GM18508 (cell line): ENCODE results near the gene PTMS.
A peak's percentile ranks its signal among the peaks of the same experiment; 100 is the strongest.

ENCODE experiments used
- ATAC-seq: cut with Tn5 transposase; IDR thresholded peaks from one replicate; pipeline ENCODE4 v1.9.1; 2021; ENCODE audit warnings: moderate number of reproducible peaks; ENCODE audit not compliant: insufficient read depth, unreplicated experiment

PTMS gene

DNA sequence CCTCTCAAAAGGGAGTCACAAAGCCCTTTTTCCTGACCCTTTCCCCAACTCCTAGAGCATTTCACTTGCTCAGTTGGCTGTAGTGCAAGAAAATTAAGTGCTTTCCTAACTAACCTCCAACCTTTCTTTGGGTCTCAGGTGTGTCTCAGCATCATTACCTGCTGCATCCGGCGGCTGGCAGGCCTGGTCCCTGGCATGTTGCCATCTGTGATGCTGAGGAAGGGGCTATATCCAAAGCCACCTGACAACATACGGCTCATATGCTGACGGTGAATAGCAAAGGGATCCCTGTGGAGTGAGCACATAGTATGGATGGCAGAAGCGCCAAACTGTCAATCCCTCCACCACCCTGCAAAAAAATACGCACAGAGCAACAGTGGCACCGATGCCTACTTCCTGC, 14.4 kb upstream of the PTMS start:
- ATAC-seq, result no peak

GRCh38 chr12:6752167-6752920, 13.8 kb upstream of the PTMS start:
- no peak for ATAC-seq

GRCh38 chr12:6752921-6753771, 13.0 kb upstream of the PTMS start, which contains the start of gene MLF2:
TSS of gene MLF2 (minus strand) at chr12:6753141. CDS start at chr12:6752334, 807 bp downstream.
- peak; percentile 82 for ATAC-seq

DNA sequence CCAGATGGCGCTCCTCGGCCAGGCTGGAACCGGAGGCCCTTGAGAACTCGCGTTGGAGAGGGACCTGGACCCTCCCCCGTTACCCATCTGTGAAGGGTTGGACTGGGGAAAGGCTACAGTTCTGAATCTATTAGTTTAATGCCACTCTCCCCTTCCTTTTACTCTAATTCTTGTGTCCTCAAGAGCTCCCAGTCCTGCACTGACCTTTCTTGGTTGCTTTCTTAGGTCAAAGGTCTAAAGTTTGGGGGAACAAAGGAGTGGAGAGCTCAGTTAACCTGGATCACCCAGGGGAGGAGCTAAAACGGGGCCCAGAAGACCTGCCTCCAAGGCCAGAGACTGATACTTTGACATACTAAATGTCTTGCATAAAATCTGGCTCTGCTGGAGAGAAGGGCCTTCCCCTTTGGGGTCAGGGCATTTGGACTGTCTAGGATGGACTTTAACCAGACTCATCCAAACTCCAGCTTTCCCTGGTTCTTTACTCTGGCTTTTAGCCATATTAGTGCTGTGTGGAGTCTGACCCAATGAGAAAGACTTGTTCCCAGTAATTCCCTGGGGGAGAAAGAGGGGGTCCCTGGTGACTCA, 12.3 kb upstream of the PTMS start:
- ATAC-seq, result no peak

DNA sequence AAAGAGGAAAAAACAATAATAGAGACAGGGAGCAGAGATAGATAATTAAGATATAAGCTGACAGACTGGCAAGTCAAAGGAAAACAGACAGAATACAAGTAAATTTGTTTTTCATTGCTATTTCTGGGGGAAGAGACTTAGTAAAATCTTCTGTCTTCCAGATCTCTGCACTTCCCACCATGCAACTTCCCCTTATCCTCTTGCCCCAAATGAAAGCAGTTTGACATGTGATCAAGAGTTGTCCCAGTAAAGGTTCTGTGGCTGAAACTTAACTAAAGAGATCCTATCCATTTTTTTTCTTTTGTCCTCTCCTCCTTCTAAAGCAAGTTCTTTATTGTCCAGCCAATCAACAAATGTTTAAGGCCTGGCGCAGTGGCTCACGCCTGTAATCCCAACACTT, 11.8 kb upstream of the PTMS start:
- no peak for ATAC-seq

DNA sequence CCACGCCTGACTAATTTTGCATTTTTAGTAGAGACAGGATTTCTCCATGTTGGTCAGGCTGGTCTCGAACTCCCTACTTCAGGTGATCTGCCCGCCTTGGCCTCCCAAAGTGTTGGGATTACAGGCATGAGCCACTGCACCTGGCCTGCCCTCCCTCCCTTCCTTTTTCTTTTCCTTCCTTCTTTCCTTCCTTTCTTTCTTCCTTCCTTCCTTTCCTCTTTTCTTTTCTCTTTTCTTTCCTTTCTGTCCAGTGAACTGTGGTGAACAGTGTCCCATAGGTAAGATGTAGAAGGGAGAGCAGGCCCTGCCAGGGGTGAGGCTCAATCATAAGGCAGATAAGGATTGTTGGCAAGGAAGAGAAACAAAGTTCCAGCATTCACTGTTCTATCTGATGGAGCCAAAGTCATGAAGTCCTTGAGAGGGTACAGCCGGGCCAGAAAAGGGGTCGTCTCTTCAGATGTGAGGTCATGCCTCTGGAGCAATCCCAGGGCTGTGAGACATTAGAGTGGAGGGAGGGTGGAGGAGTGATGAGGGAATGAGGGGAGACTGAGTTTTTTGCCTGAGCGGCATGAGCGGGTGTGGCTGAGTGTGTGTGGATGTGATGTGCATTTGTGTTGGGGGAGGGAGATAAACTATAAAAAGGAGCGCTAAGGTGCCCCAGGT, 9.0 kb upstream of the PTMS start:
- no peak for ATAC-seq

- no peak for ATAC-seq
Observed at GRCh38 chr12:6758506-6759095, 7.6 kb upstream of the PTMS start.

- ATAC-seq, result no peak
Observed at GRCh38 chr12:6759741-6760140, 6.4 kb upstream of the PTMS start.

DNA sequence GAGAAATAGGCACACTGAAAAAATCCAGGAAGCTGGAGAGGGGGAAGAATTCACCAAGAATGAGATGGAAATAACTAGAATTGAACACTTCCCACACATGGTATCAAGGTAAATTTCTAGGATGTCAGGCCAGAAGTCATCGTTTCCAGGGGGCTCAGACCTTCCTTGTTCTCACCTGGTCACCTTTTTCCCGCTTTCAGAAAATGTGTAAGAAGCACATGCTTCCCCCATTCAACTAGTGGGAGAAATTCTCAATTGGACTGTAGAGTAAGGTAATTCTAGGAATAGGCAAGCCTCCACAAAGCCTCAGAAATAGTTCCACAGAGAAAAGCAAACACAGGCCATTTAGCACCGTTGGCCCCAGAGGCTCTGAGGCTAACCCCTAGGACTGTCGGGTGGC, 2.8 kb upstream of the PTMS start:
- no peak for ATAC-seq

DNA sequence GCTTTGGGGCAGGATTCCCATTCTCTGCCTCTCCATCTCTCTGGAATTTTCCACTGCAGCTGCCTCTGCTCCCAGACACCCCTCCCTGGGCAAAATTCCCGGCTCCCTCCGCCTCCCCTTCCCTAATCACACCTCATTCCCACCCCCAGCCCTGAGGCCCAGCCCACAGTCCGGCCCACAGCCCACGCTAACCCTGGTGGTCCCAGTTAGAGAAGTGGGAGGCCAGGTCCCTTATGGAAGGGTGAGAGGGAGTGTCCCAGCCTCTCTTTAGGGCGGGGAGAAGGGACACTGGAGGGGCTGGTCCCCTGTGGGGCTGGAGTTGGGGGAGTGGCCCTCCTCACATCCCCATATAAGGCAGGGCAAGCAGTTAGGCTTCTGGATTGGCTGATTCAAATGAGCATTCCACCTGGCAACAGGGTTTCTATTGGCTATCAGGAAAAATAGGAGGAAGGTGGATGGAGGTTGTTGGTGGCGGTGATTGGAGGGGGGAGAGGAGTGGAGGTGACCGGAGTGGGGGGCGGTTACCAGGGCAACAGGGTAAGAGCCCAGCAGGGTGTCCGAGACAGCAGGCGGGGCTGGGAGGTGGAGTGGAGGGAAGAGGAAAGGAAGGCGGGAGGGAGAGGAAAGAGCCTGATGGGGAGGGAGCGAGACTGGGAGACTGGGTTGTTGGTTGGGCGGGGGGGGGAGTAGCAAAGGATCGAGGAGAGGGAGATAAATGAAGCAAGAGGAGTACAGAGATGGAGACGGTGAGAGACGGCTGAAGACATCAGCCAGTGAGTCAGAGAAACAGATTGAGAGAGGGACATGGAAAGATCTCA, 1.9 kb upstream of the PTMS start:
- peak; percentile 75 for ATAC-seq

GRCh38 chr12:6765048-6765633, 1.0 kb upstream of the PTMS start:
- ATAC-seq, result no peak

GRCh38 chr12:6766651-6767349, 637 bp downstream of the PTMS start:
- no peak for ATAC-seq

DNA sequence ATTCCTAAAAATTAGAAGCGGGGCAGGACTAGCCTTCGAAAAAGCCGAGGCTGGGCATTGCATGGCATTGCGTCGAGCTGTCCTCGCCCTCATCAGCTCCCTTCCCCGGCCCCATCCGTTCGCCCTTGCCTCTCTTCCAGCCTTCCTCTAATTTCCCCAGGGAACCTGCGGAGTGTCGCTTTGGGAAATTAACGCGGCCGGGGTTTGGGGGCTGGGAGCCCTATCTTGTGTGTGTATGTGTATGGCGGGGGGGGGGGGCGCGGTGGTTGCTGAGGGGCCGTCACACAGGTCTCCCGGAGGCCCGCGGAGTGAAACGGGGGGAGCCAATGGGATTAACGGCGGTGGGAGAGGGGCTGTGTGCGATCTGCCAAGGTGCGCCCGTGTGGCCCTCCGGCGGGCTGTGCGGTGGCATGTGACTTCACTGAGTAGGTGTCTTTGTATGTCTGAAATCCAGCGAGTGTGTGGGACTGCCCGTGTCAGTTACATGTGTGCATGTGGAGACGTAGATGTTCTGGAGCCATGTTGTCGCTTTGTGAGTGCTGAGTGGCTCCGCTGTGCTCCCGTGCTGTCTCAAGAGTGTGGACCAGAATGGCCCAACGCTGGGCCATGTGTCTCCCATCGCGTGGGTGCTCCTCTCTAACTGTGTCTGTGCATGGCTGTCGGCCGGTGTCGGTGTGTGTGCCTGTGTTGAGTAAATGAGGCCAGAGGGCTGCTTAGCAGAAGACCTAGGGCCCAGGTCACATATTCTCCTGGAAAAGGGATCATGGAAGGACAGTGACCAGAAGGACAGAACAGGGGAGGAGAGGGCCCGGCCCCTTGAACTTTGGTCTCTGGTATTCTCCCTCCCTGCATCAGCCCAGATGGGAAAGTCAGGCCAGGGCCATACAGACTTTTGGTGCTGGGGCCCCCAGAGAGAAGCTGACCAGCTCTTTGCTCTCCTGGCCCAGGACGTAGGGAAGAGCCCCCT, 1.5 kb downstream of the PTMS start:
- ATAC-seq, result no peak

DNA sequence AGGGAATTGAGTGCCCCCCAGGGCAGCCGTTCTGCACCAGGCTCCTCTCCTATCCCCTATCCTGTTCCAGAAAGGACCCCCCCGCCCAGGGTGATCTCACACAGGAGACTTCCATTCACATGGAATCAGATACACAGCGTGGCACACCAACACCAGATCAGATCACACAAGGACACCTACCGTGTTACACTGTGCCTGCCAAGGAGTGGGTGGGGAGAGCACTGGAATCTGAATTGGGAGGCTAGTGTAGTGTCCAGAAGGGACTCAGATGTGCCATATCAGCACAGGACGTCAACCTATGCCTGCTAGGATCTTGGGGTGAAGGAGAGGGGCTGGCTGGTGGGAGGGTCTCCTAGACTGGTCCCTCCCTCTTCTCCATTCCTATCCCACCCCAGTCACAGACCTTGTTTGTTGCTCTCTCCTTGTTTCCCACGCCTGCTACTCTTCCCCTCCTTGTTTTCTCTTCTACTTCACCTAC, 2.3 kb downstream of the PTMS start:
- no peak for ATAC-seq

DNA sequence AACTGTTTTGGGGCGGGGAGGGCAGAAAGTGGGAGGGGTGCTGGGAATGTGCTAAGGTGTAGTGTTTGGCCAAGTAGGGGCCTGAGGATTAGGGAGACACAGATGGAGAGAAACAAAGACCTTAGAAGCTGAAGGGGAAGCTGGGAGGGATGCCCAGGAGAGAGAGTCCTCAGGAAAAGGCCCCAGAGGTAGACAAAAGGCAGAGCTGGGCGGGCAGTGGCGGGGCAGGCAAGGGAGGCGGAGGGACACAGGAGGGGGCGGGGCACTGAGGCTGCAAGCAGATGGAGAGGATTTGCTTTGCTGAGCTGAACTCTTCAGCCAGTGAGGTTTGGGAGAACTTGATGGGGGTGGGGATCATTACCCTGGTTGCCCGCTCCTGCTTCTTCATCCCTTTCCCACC, 2.8 kb downstream of the PTMS start:
- no peak for ATAC-seq

GRCh38 chr12:6769666-6770065, 3.5 kb downstream of the PTMS start:
- no peak for ATAC-seq

GRCh38 chr12:6770094-6770493, 3.9 kb downstream of the PTMS start:
- ATAC-seq, result no peak
